Measurements from ENCODE around the gene COX6A1.

Gene COX6A1

GRCh38 chr12:120490325-120490724 lies 52.4 kb downstream of the COX6A1 start:
- FAIRE-seq = no peak
- no peak for DNase-seq (ENCODE audit: insufficient read length, low spot score)

All from HTR-8/SVneo (cell line).